ENCODE data around the gene SERPIND1.

The SERPIND1 gene

DNA sequence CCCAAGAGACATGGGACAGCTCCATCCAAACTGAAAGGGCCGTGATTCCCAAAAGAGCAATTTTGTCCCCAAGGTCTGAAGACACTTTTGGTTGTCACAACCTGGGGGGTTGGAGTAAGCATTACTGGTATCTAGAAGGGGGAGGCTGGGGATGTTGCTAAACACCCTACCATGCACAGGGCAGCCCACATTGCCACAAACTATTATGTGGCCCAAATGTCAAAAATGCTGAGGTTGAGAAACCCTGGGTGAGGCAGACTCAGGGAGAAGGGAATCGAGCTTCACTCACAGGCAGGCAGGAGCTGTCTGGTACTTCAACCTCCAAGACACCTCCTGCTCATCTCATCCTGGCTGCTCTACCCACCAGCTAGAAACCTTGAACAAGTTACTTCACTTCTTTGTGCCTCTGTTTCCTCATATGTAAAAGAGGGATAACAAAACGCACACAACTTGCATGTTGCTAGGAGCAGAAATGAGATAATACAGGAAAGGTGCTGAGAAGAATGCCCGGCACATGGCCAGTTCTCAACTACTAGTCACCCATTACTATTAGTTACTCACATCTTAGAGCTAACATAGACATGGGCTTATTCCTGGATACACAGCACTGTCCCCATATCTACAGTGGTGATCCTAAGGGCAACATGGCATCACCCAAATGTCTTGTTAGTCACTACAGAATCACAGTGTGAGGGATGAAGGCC lies 8.8 kb downstream of the SERPIND1 start:
- Mint-ChIP-seq H3K4me1 (peaks cover 10% of the 10 kb centered on the region), H3K27me3 (ENCODE audit: low read depth) (no peaks in the 10 kb centered on the region), H3K36me3 (ENCODE audit: low read depth) (peaks cover 27% of the 10 kb centered on the region), H3K9me3 (no peaks in the 10 kb centered on the region), H3K27ac (no peak overlapping the region), H3K4me3 (no peak overlapping the region)
- TF ChIP-seq, protein P1, sequence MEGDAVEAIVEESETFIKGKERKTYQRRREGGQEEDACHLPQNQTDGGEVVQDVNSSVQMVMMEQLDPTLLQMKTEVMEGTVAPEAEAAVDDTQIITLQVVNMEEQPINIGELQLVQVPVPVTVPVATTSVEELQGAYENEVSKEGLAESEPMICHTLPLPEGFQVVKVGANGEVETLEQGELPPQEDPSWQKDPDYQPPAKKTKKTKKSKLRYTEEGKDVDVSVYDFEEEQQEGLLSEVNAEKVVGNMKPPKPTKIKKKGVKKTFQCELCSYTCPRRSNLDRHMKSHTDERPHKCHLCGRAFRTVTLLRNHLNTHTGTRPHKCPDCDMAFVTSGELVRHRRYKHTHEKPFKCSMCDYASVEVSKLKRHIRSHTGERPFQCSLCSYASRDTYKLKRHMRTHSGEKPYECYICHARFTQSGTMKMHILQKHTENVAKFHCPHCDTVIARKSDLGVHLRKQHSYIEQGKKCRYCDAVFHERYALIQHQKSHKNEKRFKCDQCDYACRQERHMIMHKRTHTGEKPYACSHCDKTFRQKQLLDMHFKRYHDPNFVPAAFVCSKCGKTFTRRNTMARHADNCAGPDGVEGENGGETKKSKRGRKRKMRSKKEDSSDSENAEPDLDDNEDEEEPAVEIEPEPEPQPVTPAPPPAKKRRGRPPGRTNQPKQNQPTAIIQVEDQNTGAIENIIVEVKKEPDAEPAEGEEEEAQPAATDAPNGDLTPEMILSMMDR (IDR thresholded peaks at IDR 0.05; ENCODE audit: unreplicated experiment in 3 of 3), result no peak

DNA sequence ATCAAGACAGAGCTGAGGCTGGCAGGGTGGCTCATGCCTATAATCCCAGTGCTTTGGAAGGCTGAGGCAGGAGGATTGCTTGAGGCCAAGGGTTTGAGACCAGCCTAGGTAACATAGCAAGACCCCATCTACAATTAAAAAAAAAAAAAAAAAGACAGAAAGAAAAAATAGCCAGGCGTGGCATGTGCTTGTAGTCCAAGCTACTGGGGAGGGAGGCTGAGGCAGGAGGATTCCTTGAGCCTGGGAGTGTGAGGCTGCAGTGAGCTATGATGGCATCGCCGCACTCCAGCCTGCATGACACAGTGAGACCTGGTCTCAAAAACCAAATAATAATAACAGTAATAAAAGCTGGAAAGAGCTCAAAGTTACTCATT lies 9.4 kb downstream of the SERPIND1 start:
- H3K27me3 Mint-ChIP-seq (ENCODE audit: low read depth), result no peaks in the 10 kb centered on the region
- H3K27ac Mint-ChIP-seq, result no peak overlapping the region
- no peak overlapping the region for H3K4me3 Mint-ChIP-seq
- H3K9me3 Mint-ChIP-seq, result no peaks in the 10 kb centered on the region
- H3K36me3 Mint-ChIP-seq (ENCODE audit: low read depth), result peaks cover 27% of the 10 kb centered on the region
- peaks cover 10% of the 10 kb centered on the region for H3K4me1 Mint-ChIP-seq
- TF ChIP-seq, protein P1 (IDR thresholded peaks at IDR 0.05; ENCODE audit: unreplicated experiment in 3 of 3), result no peak

DNA sequence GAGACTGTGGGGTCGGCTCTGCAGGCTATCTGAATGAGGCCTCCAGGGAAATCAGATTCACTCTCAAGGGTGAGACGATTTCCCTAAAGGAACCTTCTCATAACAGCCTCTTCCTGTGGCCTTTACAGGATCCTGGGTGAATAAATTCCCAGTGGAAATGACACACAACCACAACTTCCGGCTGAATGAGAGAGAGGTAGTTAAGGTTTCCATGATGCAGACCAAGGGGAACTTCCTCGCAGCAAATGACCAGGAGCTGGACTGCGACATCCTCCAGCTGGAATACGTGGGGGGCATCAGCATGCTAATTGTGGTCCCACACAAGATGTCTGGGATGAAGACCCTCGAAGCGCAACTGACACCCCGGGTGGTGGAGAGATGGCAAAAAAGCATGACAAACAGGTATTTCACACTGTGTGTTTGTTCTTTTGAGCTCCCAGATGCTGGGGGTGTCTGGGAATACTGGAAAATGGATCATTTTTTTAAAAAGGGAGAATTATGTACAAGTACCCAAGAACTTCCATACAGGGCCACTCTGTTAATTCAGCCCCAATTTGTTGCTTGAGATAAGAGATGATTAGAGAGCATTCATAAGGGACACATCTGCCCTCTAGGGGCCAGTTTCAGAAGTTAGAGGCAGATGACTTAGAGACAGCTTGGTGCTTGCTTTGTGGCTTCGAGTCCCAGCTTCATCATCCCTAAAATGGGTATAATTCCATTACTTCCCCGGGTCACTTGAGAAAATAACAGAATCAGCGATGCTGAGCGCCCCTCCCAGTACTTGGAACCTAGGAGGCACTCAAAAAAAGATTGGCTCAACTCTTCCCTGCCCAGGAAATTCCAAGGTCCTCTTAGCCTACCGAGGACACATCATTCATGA lies 10.2 kb downstream of the SERPIND1 start:
- Mint-ChIP-seq H3K27ac (no peak overlapping the region), H3K9me3 (no peaks in the 10 kb centered on the region), H3K4me1 (peaks cover 16% of the 10 kb centered on the region), H3K27me3 (ENCODE audit: low read depth) (no peaks in the 10 kb centered on the region), H3K36me3 (ENCODE audit: low read depth) (peaks cover 26% of the 10 kb centered on the region), H3K4me3 (no peak overlapping the region)
- TF ChIP-seq, protein P1 (IDR thresholded peaks at IDR 0.05; ENCODE audit: unreplicated experiment in 3 of 3), result peak; percentile 63 to 70 (median 64)

DNA sequence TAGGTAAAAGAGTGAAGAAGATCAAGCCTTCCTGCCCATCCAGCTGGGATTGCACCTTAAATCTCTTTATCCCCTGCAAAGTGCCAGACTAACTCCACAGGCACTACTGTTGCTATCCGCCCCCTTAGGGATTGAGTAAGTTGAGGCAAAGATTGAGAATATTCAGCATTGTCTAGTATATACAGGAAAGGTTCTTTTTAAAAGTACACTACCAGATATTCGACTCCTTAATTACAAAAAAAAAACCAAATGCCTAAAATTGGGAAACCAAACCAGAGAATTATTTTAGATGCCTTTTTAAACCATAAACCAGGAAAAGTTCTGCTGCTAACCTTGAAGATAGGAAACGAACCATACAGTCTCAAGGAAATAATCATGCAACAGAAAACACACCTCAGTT lies 11.5 kb downstream of the SERPIND1 start:
- Mint-ChIP-seq H3K36me3 (ENCODE audit: low read depth) (peaks cover 18% of the 10 kb centered on the region), H3K27me3 (ENCODE audit: low read depth) (no peaks in the 10 kb centered on the region), H3K9me3 (no peaks in the 10 kb centered on the region), H3K4me1 (peaks cover 16% of the 10 kb centered on the region), H3K4me3 (no peak overlapping the region), H3K27ac (no peak overlapping the region)
- TF ChIP-seq, protein P1 (IDR thresholded peaks at IDR 0.05; ENCODE audit: unreplicated experiment in 3 of 3), result no peak

DNA sequence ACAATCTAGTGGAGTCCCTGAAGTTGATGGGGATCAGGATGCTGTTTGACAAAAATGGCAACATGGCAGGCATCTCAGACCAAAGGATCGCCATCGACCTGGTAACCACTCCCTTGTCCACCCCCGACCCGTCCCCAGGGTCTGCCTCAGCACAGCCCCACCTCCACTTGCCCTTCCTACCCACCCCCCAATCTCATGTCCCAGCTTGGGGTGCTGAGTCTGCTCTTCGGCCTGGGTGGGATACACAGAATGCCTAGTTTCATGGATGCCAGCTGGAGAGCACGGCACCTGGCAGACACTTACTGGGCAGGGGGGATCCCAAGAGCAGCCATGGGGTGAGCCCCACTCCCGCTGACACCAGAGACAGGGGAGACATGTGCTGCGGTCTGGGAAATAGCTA lies 12.1 kb downstream of the SERPIND1 start:
- Mint-ChIP-seq H3K9me3 (no peaks in the 10 kb centered on the region), H3K27me3 (ENCODE audit: low read depth) (no peaks in the 10 kb centered on the region), H3K4me1 (peaks cover 16% of the 10 kb centered on the region), H3K36me3 (ENCODE audit: low read depth) (peaks cover 24% of the 10 kb centered on the region), H3K4me3 (no peak overlapping the region), H3K27ac (no peak overlapping the region)
- TF ChIP-seq, protein P1 (IDR thresholded peaks at IDR 0.05; ENCODE audit: unreplicated experiment in 3 of 3), result no peak
